Peyer's patch (tissue), 4 donors: Measurements from ENCODE around the gene UBLCP1.

ENCODE experiments used
- POLR2A ChIP-seq, 2 donors: fragments of 450-650 bp; IDR thresholded peaks; one replicate each; pipeline ENCODE4 v1.5.1; 2017; ENCODE audit warnings: antibody characterized with exemption in 2 of 2, mild to moderate bottlenecking in 2 of 2, moderate library complexity in 2 of 2
- TF ChIP-seq, protein P1 (sequence below), 6 experiments: fragments of 450-650 bp in 4 of 6; fragments of 200-600 bp in 2 of 6; sonication (generic) in 1 of 6; IDR thresholded peaks; one replicate each; pipeline ENCODE4 v1.5.1; 2017 to 2019; ENCODE audit warnings: antibody characterized with exemption in 6 of 6, mild to moderate bottlenecking in 3 of 6, moderate library complexity in 1 of 6

DNA sequence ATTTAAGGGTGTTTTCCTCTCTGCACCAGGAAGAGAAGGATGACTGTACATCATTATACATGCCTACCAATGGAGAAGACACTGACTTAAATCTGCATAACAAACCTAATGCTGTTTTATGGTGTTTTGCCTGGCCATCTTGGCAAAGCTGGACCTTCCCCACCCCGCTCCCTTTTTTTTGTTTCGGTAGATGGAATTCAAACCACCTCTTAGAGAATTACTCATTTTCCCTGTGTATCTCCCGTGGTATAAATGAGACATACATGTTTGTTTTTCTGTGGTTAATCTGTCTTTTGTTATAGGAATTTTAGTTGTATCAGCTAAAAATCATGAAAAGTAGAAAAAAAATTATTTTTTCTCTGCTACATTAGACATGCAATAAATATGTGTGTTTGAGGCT lies 38.4 kb downstream of the UBLCP1 start:
- TF ChIP-seq, protein P1, sequence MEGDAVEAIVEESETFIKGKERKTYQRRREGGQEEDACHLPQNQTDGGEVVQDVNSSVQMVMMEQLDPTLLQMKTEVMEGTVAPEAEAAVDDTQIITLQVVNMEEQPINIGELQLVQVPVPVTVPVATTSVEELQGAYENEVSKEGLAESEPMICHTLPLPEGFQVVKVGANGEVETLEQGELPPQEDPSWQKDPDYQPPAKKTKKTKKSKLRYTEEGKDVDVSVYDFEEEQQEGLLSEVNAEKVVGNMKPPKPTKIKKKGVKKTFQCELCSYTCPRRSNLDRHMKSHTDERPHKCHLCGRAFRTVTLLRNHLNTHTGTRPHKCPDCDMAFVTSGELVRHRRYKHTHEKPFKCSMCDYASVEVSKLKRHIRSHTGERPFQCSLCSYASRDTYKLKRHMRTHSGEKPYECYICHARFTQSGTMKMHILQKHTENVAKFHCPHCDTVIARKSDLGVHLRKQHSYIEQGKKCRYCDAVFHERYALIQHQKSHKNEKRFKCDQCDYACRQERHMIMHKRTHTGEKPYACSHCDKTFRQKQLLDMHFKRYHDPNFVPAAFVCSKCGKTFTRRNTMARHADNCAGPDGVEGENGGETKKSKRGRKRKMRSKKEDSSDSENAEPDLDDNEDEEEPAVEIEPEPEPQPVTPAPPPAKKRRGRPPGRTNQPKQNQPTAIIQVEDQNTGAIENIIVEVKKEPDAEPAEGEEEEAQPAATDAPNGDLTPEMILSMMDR (IDR thresholded peaks at IDR 0.05): no peak
- TF ChIP-seq POLR2A (IDR thresholded peaks at IDR 0.05): no peak
